NCI-H1417 treated with DMSO at 0.1 percent for 48 hours (cell line): ENCODE data around the gene C11orf65.
"Not testable (repeated sequence)": the region's sequence is repeated elsewhere in the genome, so short reads cannot be mapped to it uniquely, and the experiment has no call there.

Experiments used
- DNase-seq: peaks from one replicate; lab custom pipeline; 2025; lab: John Stamatoyannopoulos, UW

C11orf65 gene

DNA sequence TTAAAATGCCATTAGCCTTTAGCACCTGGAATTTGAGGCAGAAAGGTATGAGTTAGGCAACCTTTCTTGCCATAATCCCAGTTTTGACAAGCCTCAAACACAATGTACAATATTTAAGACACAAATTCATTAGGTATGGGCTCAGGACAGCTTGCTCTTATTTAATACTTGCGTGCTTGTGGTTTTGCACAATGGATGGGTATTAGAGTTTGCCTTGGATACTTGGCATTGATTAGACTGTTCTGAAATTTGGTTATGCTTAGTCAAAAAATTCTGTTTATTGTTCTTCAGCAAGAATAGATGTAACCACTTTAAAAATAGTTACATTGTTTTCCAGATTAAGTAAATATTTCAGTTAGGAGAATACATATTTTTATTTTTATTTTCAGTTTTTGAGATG lies 5.4 kb upstream of the C11orf65 start:
- no peak for DNase-seq

DNA sequence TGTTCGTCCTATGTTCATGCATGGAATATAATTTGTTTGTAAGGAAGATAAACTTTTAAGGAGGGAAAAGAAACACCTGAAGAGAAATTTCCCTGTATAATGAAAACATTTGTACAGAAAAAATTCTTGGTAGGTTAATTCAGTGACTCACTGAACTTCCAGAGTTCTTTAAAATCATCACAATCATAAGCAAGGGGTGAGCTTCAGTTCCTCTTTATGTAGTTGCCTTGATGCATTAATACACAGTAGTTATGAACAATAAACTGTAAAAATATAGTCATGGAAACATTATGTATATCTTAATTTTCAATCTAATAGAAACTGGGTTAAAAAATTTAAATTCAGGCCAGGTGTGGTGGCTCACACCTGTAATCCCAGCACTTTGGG lies 1.1 kb upstream of the C11orf65 start:
- no peak for DNase-seq

DNA sequence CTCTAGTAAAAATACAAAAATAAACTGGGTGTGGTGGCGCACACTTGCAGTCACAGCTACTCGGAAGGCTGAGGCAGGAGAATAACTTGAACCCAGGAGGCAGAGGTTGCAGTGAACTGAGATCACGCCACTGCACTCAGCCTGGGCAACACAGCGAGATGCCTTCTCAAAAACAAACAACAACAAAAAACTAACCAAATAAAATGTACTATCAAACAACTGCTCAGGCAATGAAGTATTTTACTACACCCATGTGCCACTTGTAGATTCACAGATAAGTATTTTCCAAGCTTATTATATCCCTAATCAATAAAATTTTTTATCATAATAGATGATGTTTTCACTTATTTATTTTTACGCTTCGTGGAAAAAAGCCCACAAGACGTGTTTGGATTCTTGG lies 924 bp downstream of the C11orf65 start:
- DNase-seq, result no peak

GRCh38 chr11:108453207-108453835 lies 14.0 kb downstream of the C11orf65 start:
- no peak for DNase-seq

DNA sequence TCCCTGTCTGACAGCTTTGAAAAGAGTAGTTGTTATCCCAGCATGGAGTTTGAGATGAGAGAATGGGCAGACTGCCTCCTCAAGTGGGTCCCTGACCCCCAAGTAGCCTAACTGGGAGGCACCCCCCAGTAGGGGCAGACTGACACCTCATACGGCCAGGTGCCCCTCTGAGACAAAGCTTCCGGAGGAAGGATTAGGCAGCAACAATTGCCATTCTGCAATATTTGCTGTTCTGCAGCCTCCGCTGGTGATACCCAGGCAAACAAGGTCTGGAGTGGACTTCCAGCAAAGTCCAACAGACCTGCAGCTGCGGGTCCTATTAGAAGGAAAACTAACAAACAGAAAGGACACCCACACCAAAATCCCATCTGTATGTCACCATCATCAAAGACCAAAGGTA lies 25.9 kb downstream of the C11orf65 start:
- DNase-seq, result not testable (repeated sequence)

DNA sequence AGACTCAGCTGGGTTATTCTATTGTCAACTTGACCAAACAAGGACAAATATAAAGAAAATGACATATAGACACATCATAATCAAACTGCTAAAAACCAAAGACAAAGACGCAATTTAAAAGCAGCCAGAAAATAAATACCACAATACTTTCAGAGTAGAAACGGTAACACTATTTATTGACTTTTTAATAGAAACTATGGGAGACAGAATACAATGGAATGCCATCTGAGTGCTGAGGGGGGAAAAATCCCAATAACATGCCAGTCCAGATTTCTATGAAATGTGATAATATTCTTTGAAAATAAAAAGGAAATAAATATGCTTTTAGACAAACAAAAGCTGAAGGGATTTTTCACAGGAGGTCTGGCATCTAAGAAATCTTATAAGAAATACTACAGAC lies 30.7 kb downstream of the C11orf65 start:
- DNase-seq, result no peak

GRCh38 chr11:108435066-108435465 lies 32.3 kb downstream of the C11orf65 start:
- no peak for DNase-seq

GRCh38 chr11:108432783-108433182 lies 34.5 kb downstream of the C11orf65 start:
- no peak for DNase-seq

GRCh38 chr11:108431997-108432396 lies 35.3 kb downstream of the C11orf65 start:
- DNase-seq, result no peak

DNA sequence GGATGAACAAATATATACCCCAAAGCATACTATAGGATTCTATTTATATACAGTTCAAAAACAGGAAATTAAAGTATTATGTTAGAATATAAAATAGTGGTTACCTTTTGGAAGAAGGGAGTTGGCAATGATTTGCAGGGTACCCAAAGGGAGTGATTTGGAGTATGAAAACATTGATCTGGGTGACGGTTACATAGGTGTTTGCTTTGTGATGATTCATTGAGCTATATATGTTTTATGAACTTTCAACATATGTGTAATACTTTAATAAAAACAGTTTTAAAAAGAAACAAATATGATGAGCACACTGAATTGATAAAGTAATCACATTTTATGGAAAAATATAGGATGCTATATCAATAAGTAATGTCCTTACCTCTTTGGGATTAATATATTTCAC lies 36.0 kb downstream of the C11orf65 start:
- no peak for DNase-seq

- DNase-seq, result not testable (repeated sequence)
Observed at GRCh38 chr11:108417551-108417950, 49.8 kb downstream of the C11orf65 start.

GRCh38 chr11:108414958-108415357 lies 52.4 kb downstream of the C11orf65 start:
- no peak for DNase-seq

- no peak for DNase-seq
Observed at GRCh38 chr11:108405706-108406105, 61.6 kb downstream of the C11orf65 start.

DNA sequence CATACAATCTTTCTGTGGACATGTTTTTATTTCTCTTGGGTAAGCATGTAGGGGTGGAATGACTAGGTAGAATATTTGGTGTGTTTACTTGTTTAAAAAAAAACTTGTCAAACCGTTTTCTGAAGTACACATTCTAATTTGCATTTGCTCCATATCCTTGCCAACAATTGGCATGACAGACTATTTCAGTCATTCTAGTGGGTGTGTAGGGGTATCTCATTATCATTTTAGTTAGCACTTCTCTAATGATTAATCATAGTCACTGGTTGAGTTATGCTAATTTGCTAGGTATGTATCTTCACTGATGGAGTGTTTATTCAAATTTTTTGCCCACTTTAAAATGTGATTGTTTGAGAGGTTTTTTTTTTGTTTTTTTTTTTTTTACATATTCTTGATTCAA lies 64.3 kb downstream of the C11orf65 start:
- DNase-seq, result no peak

GRCh38 chr11:108402241-108402640 lies 65.1 kb downstream of the C11orf65 start:
- DNase-seq, result no peak

- no peak for DNase-seq
Observed at GRCh38 chr11:108398439-108398838, 68.9 kb downstream of the C11orf65 start.

GRCh38 chr11:108396672-108397071 lies 70.7 kb downstream of the C11orf65 start:
- DNase-seq, result not testable (repeated sequence)

DNA sequence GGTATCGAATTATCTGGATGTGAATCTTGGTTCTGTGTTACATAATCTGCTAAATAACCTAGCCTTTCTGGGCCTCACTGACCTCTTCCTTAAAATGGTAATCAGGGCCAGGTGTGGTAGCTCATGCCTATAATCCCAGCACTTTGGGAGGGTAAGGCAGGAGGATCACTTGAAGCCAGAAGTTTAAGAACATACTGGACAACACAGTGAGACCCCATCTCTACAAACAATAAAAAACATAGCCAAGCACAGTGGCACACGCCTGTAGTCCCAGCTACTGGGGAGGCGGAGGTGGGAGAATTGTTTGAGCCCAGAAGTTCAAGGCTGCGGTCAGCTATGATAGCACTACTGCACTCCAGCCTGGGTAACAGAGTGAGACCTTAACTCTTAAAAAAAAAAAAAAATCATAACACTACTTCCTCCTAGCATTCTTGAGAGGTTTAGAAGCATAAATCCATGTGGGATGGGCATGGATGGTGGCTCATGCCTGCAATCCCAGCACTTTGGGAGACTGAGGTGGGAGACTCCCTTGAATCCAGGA lies 72.5 kb downstream of the C11orf65 start:
- DNase-seq, result no peak

- DNase-seq, result no peak
Observed at GRCh38 chr11:108393046-108393445, 74.3 kb downstream of the C11orf65 start.

GRCh38 chr11:108392353-108392752 lies 75.0 kb downstream of the C11orf65 start:
- DNase-seq, result no peak

DNA sequence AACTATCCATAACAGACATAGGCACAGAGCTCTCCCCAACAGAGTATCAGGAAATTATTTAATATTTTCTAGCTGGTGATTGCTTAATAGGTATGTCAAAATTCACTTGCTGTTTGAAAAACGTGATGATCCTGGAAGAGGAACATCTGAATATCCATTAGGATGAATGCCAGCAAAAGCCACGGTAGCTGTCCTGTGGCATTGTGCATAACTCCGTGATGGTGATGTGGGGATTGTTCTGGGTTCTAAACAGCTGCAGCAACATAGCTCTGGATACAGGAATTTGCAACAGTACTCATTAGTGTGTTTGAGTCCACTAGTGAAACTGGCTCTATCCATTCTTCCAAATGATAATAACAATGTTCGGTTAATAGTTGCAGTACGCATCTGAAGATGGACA lies 78.8 kb downstream of the C11orf65 start:
- DNase-seq, result no peak

DNA sequence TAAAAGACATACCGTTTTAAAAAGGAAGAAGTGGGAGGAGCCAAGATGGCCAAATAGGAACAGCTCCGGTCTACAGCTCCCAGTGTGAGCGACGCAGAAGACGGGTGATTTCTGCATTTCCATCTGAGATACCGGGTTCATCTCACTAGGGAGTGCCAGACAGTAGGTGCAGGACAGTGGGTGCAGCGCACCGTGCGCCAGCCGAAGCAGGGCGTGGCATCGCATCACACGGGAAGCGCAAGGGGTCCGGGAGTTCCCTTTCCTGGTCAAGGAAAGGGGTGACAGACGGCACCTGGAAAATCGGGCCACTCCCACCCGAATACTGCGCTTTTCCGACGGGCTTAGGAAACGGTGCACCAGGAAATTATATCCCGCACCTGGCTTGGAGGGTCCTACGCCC lies 93.8 kb downstream of the C11orf65 start:
- not testable (repeated sequence) for DNase-seq

DNA sequence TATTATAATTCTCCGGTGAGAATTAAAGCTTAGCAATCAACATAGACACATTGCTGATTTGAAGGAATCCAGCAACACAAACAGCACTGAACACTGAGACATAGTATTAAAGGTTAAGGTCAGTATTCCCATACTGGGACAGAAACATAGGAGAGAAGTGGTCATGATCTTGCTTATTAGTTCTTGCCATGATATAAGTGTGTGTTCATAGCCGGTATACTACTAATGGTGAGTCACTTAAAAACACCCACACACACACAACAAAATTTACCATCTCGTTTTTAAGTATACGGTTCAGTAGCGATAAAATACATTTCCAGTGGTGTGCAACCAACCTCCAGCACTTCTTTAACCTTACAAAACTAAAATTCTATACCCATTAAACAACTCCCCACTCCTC lies 96.3 kb downstream of the C11orf65 start:
- DNase-seq, result no peak

DNA sequence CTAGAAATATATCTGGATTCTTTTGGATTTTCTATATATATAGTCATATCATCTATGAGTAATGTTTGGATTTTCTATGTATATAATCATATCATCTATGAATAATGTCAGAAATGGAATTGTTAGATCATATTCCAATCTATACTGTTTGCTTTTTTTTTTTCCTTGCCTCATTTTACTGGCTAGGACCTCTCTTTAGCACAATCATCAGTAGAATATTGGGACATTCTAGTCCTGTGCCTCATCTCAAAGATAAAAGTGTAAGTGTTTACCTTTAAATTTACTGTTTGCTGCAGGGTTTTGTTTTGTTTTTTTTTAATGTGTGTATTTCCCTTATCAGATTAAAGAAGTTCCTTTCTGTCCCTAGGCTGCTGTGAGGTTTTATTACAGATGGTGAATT lies 97.0 kb downstream of the C11orf65 start:
- DNase-seq, result no peak
